Left kidney (tissue), 8 donors: ENCODE measurements around the gene BRWD1. TPM values are rescaled to one million over a fixed set of nuclear protein-coding genes. Genes with fewer than 3 reads are reported as not detected.

Experiments
- DNase-seq: peaks from one replicate; pipeline ENCODE4 v3.0.0-alpha.2; 2013
- long read RNA-seq, 8 donors: transcript quantifications; one replicate each; lab custom pipeline, GENCODE V29; 2026
- polyA plus RNA-seq: library from polyadenylated mRNA; unstranded; fragments of 120-200 nt; gene quantifications from one replicate; pipeline ENCODE4 v1.2.1, GENCODE V29; 2013; ENCODE audit not compliant: insufficient read length

The BRWD1 gene
- polyA plus RNA-seq = 57.8 TPM
- long read RNA-seq, donor 1, transcript BRWD1-202 (5 exons, 2,495 nt) = major isoform, 13 of 14 reads
- long read RNA-seq, donor 1, partial matches to known transcripts = 0 of 14 reads
- long read RNA-seq, donor 1, other reads (novel, unspliced or antisense) = 0 of 14 reads
- long read RNA-seq, donor 2, full-length matches to known transcripts = 13 of 13 reads
- long read RNA-seq, donor 2, partial matches to known transcripts = 0 of 13 reads
- long read RNA-seq, donor 2, other reads (novel, unspliced or antisense) = 0 of 13 reads
- long read RNA-seq, donor 3, transcript BRWD1-202 (5 exons, 2,495 nt) = major isoform, 7 of 7 reads
- long read RNA-seq, donor 3, partial matches to known transcripts = 0 of 7 reads
- long read RNA-seq, donor 3, other reads (novel, unspliced or antisense) = 0 of 7 reads
- long read RNA-seq, donor 4, partial matches to known transcripts = 0 of 1 reads
- long read RNA-seq, donor 4, other reads (novel, unspliced or antisense) = 0 of 1 reads
- long read RNA-seq, donor 5, transcript BRWD1-202 (5 exons, 2,495 nt) = major isoform, 10 of 367 reads
- long read RNA-seq, donor 5, partial matches to known transcripts = 347 of 367 reads
- long read RNA-seq, donor 5, other reads (novel, unspliced or antisense) = 10 of 367 reads
- long read RNA-seq, donor 6, transcript BRWD1-202 (5 exons, 2,495 nt) = major isoform, 8 of 8 reads
- long read RNA-seq, donor 6, partial matches to known transcripts = 0 of 8 reads
- long read RNA-seq, donor 6, other reads (novel, unspliced or antisense) = 0 of 8 reads
- long read RNA-seq, donor 7, transcript BRWD1-202 (5 exons, 2,495 nt) = major isoform, 12 of 12 reads
- long read RNA-seq, donor 7, partial matches to known transcripts = 0 of 12 reads
- long read RNA-seq, donor 7, other reads (novel, unspliced or antisense) = 0 of 12 reads
- long read RNA-seq, donor 8, partial matches to known transcripts = 0 of 1 reads
- long read RNA-seq, donor 8, other reads (novel, unspliced or antisense) = 0 of 1 reads

- DNase-seq = peak; percentile 84
Measured at GRCh38 chr21:39313571-39314142, at the start of gene BRWD1. TSS of gene BRWD1 (minus strand) at chr21:39313632. CDS start at chr21:39313491, 141 bp downstream.

GRCh38 chr21:39362733-39363132, 49.3 kb upstream of the BRWD1 start:
- no peak for DNase-seq

- no peak for DNase-seq
Measured at GRCh38 chr21:39359382-39359781, 46.0 kb upstream of the BRWD1 start.

GRCh38 chr21:39353295-39353694, 39.9 kb upstream of the BRWD1 start:
- no peak for DNase-seq

GRCh38 chr21:39350094-39351005, 36.9 kb upstream of the BRWD1 start:
- no peak for DNase-seq

GRCh38 chr21:39349211-39350093, 36.0 kb upstream of the BRWD1 start:
- DNase-seq = peak; percentile 97

- DNase-seq = peak; percentile 73
Measured at GRCh38 chr21:39348355-39349210, 35.2 kb upstream of the BRWD1 start, which contains the start of gene HMGN1. TSS of gene HMGN1 (minus strand) at chr21:39349088. CDS start at chr21:39348917, 171 bp downstream.

GRCh38 chr21:39348040-39348354, 34.6 kb upstream of the BRWD1 start:
- no peak for DNase-seq

GRCh38 chr21:39347537-39347936, 34.1 kb upstream of the BRWD1 start:
- DNase-seq = no peak

- DNase-seq = no peak
Measured at GRCh38 chr21:39346671-39347331, 33.4 kb upstream of the BRWD1 start.

- DNase-seq = no peak
Measured at GRCh38 chr21:39346206-39346605, 32.8 kb upstream of the BRWD1 start.

GRCh38 chr21:39345440-39345839, 32.0 kb upstream of the BRWD1 start:
- DNase-seq = no peak

- DNase-seq = no peak
Measured at GRCh38 chr21:39344848-39345247, 31.4 kb upstream of the BRWD1 start.

- no peak for DNase-seq
Measured at GRCh38 chr21:39341249-39341923, 28.0 kb upstream of the BRWD1 start.

GRCh38 chr21:39340687-39341086, 27.3 kb upstream of the BRWD1 start:
- no peak for DNase-seq

- no peak for DNase-seq
Measured at GRCh38 chr21:39339231-39339630, 25.8 kb upstream of the BRWD1 start.

- no peak for DNase-seq
Measured at GRCh38 chr21:39336457-39337008, 23.1 kb upstream of the BRWD1 start.

GRCh38 chr21:39334611-39335010, 21.2 kb upstream of the BRWD1 start:
- DNase-seq = no peak
